HepG2 (cell line): ENCODE data around the gene NELFCD. TPM values are rescaled to one million over a fixed set of nuclear protein-coding genes. Genes with fewer than 3 reads are reported as not detected.

Experiments used
- CC2D1A ChIP-seq: sonication (generic); formaldehyde crosslinking; IDR thresholded peaks from 2 replicates; pipeline ENCODE4 v1.8.1; 2023; ENCODE audit warnings: mild to moderate bottlenecking, missing genetic modification reagents
- FLYWCH1 ChIP-seq: sonication (generic); formaldehyde crosslinking; IDR thresholded peaks from 2 replicates; pipeline ENCODE4 v1.8.1; 2023; ENCODE audit warnings: mild to moderate bottlenecking, missing genetic modification reagents
- FOXO1 ChIP-seq: sonication (generic); formaldehyde crosslinking; IDR thresholded peaks from 2 replicates; pipeline ENCODE4 v1.4.0; 2020; ENCODE audit warnings: missing genetic modification reagents
- GATAD2A ChIP-seq: IDR thresholded peaks from 2 replicates; pipeline ENCODE4 v1.6.1; 2016
- ISL2 ChIP-seq: sonication (generic); formaldehyde crosslinking; IDR thresholded peaks from 2 replicates; pipeline ENCODE4 v1.5.0; 2020; ENCODE audit warnings: missing genetic modification reagents
- MAFF ChIP-seq: IDR thresholded peaks from 2 replicates; pipeline ENCODE4 v1.6.1; 2011; ENCODE audit warnings: low read depth, low read length, improper control_type of control experiment
- MEIS2 ChIP-seq: sonication (generic); formaldehyde crosslinking; IDR thresholded peaks from 2 replicates; pipeline ENCODE4 v1.9.0; 2021; ENCODE audit warnings: mild to moderate bottlenecking, missing genetic modification reagents
- MXD4 ChIP-seq: IDR thresholded peaks from 2 replicates; pipeline ENCODE4 v1.6.1; 2016; ENCODE audit warnings: mild to moderate bottlenecking, missing biosample characterization, missing genetic modification reagents
- POGZ ChIP-seq: sonication (generic); formaldehyde crosslinking; IDR thresholded peaks from 2 replicates; pipeline ENCODE4 v1.4.0; 2020; ENCODE audit warnings: mild to moderate bottlenecking, missing genetic modification reagents
- SNRNP70 ChIP-seq: fragments of 200-400 bp; formaldehyde crosslinking; IDR thresholded peaks from 2 replicates; pipeline ENCODE4 v1.6.1; 2017; ENCODE audit warnings: mild to moderate bottlenecking, low read depth, low read length, moderate library complexity
- SP5 ChIP-seq: IDR thresholded peaks from 2 replicates; pipeline ENCODE4 v1.6.1; 2016; ENCODE audit warnings: low read depth, borderline replicate concordance
- TCF7 ChIP-seq: sonication (generic); IDR thresholded peaks from 2 replicates; pipeline ENCODE4 v1.6.1; 2016; ENCODE audit warnings: antibody characterized with exemption, low read depth
- ZFP62 ChIP-seq: sonication (generic); formaldehyde crosslinking; IDR thresholded peaks from 2 replicates; pipeline ENCODE4 v1.4.0; 2020; ENCODE audit warnings: missing genetic modification reagents
- ZNF160 ChIP-seq: sonication (generic); formaldehyde crosslinking; IDR thresholded peaks from 2 replicates; pipeline ENCODE4 v1.8.0; 2022; ENCODE audit warnings: mild to moderate bottlenecking, inconsistent platforms, missing genetic modification reagents
- ZNF768 ChIP-seq: sonication (generic); formaldehyde crosslinking; IDR thresholded peaks from 2 replicates; pipeline ENCODE4 v1.4.0; 2020; ENCODE audit warnings: missing genetic modification reagents
- ZSCAN12 ChIP-seq: sonication (generic); formaldehyde crosslinking; IDR thresholded peaks from 2 replicates; pipeline ENCODE4 v1.9.0; 2021; ENCODE audit warnings: mild to moderate bottlenecking, missing genetic modification reagents
- polyA plus RNA-seq, 8 experiments: library from polyadenylated mRNA; depleted of rRNA in 3 of 8; stranded (reverse) in 7 of 8; unstranded in 1 of 8; fragments of >200 nt; fragmentation: Illumina TruSeq in 4 of 8; extraction: Trizol in 4 of 8; gene quantifications; 2 replicates each; pipeline versions ENCODE4 v1.2.1 to v1.2.3, GENCODE V29; 2011 to 2016; ENCODE audit warnings: low read depth in 4 of 8, missing spikeins in 1 of 8, mixed read lengths in 1 of 8; ENCODE audit not compliant: insufficient read depth in 1 of 8
- total RNA-seq, 5 experiments: library from RNA; depleted of rRNA; stranded (reverse); fragments of >200 nt; fragmentation: Illumina TruSeq; extraction: Trizol; gene quantifications; 2 replicates each; pipeline ENCODE4 v1.2.3, GENCODE V29; 2016; ENCODE audit warnings: low read depth in 1 of 5
- TF ChIP-seq, protein P1 (sequence below): sonication (generic); formaldehyde crosslinking; IDR thresholded peaks from 2 replicates; pipeline ENCODE4 v1.4.0; 2020; ENCODE audit warnings: mild to moderate bottlenecking, low read depth, missing genetic modification reagents
- TF ChIP-seq, protein P2 (sequence below): sonication (generic); formaldehyde crosslinking; IDR thresholded peaks from 2 replicates; pipeline ENCODE4 v1.4.0; 2020; ENCODE audit warnings: missing genetic modification reagents, borderline replicate concordance
- TF ChIP-seq, protein P3 (sequence below): IDR thresholded peaks from 2 replicates; pipeline ENCODE4 v1.6.1; 2016; ENCODE audit warnings: missing biosample characterization, missing genetic modification reagents, low read depth
- TF ChIP-seq, protein P4 (sequence below), 2 experiments: IDR thresholded peaks; 2 replicates each; pipeline ENCODE4 v1.6.1; 2011 to 2012; ENCODE audit warnings: low read length in 2 of 2, borderline replicate concordance in 1 of 2, low read depth in 1 of 2, mild to moderate bottlenecking in 1 of 2, moderate library complexity in 1 of 2
- TF ChIP-seq, protein P5 (sequence below): sonication (generic); formaldehyde crosslinking; IDR thresholded peaks from 2 replicates; pipeline ENCODE4 v1.9.0; 2021; ENCODE audit warnings: missing genetic modification reagents, mild to moderate bottlenecking, borderline replicate concordance

Gene NELFCD
- total and polyA plus RNA-seq, 2 of the 13 experiments (the other 11 are each of a cell fraction or from before 2014, with no cell fraction given) = 159 to 203 TPM

DNA sequence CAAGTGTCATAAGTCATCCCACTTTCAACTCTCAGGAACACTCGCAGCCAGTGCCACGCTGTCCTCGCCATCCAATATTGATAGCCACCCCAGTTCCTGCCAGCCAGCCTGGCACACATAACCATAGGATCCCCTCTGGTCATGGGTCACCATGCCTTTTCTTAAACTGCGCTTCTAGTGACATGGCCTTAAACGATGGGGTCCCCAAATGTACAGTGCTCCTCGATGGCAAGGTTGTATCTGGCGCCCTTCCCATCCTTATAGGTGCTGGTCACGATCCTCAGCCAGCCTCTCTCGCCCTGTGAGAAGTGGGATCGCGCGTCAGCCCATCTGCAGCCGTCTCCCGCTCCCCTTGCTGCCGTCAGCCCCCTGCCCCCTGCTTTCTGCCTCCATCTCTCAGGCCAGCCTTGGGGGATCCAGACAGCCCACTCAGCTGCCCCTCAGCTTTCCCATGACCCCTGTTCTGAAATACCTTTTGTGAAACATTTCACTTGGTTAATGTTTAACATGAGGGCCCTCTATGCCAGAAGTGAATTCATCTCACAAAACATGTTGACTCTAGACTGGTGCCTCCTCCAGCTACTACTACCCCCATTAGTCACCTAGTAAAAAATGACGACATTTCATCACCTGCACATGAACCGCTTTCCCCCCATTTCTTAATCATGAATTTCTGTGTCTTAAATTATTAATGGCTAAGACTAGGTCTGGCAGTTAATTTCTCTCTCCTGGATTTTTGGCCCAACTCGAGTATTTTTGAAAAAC is 14.6 kb downstream of the NELFCD start (continued):
- TF ChIP-seq, protein P1, sequence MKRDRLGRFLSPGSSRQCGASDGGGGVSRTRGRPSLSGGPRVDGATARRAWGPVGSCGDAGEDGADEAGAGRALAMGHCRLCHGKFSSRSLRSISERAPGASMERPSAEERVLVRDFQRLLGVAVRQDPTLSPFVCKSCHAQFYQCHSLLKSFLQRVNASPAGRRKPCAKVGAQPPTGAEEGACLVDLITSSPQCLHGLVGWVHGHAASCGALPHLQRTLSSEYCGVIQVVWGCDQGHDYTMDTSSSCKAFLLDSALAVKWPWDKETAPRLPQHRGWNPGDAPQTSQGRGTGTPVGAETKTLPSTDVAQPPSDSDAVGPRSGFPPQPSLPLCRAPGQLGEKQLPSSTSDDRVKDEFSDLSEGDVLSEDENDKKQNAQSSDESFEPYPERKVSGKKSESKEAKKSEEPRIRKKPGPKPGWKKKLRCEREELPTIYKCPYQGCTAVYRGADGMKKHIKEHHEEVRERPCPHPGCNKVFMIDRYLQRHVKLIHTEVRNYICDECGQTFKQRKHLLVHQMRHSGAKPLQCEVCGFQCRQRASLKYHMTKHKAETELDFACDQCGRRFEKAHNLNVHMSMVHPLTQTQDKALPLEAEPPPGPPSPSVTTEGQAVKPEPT = no peak
- no peak for TF ChIP-seq MAFF
- TF ChIP-seq, protein P2, sequence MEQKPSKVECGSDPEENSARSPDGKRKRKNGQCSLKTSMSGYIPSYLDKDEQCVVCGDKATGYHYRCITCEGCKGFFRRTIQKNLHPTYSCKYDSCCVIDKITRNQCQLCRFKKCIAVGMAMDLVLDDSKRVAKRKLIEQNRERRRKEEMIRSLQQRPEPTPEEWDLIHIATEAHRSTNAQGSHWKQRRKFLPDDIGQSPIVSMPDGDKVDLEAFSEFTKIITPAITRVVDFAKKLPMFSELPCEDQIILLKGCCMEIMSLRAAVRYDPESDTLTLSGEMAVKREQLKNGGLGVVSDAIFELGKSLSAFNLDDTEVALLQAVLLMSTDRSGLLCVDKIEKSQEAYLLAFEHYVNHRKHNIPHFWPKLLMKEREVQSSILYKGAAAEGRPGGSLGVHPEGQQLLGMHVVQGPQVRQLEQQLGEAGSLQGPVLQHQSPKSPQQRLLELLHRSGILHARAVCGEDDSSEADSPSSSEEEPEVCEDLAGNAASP (CRISPR knock-in tag) = peak; percentile 38; the same call in 1 of the 2 replicates
- TF ChIP-seq, protein P3, sequence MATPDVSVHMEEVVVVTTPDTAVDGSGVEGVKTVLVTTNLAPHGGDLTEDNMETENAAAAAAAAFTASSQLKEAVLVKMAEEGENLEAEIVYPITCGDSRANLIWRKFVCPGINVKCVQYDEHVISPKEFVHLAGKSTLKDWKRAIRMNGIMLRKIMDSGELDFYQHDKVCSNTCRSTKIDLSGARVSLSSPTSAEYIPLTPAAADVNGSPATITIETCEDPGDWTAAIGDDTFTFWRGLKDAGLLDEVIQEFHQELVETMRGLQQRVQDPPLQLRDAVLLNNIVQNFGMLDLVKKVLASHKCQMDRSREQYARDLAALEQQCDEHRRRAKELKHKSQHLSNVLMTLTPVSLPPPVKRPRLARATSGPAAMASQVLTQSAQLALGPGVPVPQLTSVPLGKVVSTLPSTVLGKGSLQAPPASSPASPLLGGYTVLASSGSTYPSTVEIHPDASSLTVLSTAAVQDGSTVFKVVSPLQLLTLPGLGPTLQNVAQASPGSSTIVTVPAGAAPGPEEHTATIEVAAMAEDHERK (CRISPR knock-in tag) = no peak
- no peak; the same call in 1 of the 2 replicates for TF ChIP-seq FOXO1 (CRISPR knock-in tag)
- TF ChIP-seq MEIS2 = peak; percentile 58; the same call in 1 of the 2 replicates
- TF ChIP-seq GATAD2A (CRISPR knock-in tag) = peak; percentile 81; the same call in 1 of the 2 replicates
- TF ChIP-seq ZNF768 = peak; percentile 57; the same call in 1 of the 2 replicates
- no peak for TF ChIP-seq ZFP62 (CRISPR knock-in tag)
- TF ChIP-seq TCF7 = no peak
- 0 out of 2 replicates have a peak, but pooled peaks have one; percentile 24 for TF ChIP-seq ZNF160 (CRISPR knock-in tag)
- peak; percentile 69 for TF ChIP-seq ISL2 (CRISPR knock-in tag)
- no peak for TF ChIP-seq CC2D1A (CRISPR knock-in tag)
- no peak for TF ChIP-seq FLYWCH1
- no peak for TF ChIP-seq SP5 (CRISPR knock-in tag)
- TF ChIP-seq ZSCAN12 (CRISPR knock-in tag) = no peak
- TF ChIP-seq SNRNP70 = no peak
- TF ChIP-seq, protein P4, sequence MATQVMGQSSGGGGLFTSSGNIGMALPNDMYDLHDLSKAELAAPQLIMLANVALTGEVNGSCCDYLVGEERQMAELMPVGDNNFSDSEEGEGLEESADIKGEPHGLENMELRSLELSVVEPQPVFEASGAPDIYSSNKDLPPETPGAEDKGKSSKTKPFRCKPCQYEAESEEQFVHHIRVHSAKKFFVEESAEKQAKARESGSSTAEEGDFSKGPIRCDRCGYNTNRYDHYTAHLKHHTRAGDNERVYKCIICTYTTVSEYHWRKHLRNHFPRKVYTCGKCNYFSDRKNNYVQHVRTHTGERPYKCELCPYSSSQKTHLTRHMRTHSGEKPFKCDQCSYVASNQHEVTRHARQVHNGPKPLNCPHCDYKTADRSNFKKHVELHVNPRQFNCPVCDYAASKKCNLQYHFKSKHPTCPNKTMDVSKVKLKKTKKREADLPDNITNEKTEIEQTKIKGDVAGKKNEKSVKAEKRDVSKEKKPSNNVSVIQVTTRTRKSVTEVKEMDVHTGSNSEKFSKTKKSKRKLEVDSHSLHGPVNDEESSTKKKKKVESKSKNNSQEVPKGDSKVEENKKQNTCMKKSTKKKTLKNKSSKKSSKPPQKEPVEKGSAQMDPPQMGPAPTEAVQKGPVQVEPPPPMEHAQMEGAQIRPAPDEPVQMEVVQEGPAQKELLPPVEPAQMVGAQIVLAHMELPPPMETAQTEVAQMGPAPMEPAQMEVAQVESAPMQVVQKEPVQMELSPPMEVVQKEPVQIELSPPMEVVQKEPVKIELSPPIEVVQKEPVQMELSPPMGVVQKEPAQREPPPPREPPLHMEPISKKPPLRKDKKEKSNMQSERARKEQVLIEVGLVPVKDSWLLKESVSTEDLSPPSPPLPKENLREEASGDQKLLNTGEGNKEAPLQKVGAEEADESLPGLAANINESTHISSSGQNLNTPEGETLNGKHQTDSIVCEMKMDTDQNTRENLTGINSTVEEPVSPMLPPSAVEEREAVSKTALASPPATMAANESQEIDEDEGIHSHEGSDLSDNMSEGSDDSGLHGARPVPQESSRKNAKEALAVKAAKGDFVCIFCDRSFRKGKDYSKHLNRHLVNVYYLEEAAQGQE (IDR thresholded peaks at IDR 0.05; ENCODE audit: borderline replicate concordance in 1 of 2, low read depth in 1 of 2, low read length in 2 of 2) = no peak
- peak; percentile 37; the same call in 1 of the 2 replicates for TF ChIP-seq POGZ (CRISPR knock-in tag)
- no peak for TF ChIP-seq MXD4 (CRISPR knock-in tag)
- TF ChIP-seq, protein P5, sequence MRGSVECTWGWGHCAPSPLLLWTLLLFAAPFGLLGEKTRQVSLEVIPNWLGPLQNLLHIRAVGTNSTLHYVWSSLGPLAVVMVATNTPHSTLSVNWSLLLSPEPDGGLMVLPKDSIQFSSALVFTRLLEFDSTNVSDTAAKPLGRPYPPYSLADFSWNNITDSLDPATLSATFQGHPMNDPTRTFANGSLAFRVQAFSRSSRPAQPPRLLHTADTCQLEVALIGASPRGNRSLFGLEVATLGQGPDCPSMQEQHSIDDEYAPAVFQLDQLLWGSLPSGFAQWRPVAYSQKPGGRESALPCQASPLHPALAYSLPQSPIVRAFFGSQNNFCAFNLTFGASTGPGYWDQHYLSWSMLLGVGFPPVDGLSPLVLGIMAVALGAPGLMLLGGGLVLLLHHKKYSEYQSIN (CRISPR knock-in tag) = no peak
